ENCODE data around the gene ZBTB7C. TPM values are rescaled to one million over a fixed set of nuclear protein-coding genes. Genes with fewer than 3 reads are reported as not detected.

Gene ZBTB7C
- polyA plus RNA-seq, 4 donors = 0.54 to 4.1 (median 1.5) TPM

DNA sequence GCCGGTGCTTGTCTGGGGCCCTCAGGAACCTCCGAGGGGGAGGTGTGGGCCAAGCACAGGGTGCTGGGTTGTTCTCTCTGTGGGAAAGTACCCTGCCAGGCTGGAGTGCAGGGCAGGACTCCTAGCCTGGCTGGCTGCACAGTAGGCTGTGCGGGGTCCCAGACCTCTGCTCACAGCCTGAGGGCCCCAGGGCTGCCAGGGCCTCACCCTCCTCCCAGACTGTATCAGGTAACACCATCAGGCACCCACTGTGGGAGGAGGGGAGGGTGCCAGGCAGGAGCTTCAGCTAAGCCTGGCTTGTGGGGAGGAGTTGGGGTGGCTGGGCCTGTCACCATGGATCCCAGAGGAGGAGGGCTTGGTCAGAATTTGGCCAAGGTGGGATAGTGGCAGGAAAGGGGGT is 266.8 kb downstream of the ZBTB7C start:
- Histone ChIP-seq H3K9me3 (ENCODE audit: control insufficient read depth in 2 of 2, insufficient read depth in 1 of 2, low read depth in 1 of 2, low read length in 1 of 2) (no peaks in the 10 kb centered on the region), H3K27ac (ENCODE audit: low read depth in 1 of 3, low read length in 2 of 3) (no peak overlapping the region), H3K4me3 (ENCODE audit: low read depth in 1 of 3, low read length in 3 of 3) (no peak overlapping the region), H3K36me3 (ENCODE audit: control insufficient read depth in 3 of 3, insufficient read depth in 2 of 3, low read depth in 1 of 3, low read length in 3 of 3) (no peaks in the 10 kb centered on the region), H3K27me3 (ENCODE audit: control insufficient read depth in 3 of 3, insufficient read depth in 3 of 3, low read length in 3 of 3) (peaks cover 0 to 4% (median 3%) of the 10 kb centered on the region in 3 donors), H3K4me1 (ENCODE audit: control insufficient read depth in 3 of 3, insufficient read depth in 2 of 3, low read depth in 1 of 3, low read length in 2 of 3) (peaks cover 0 to 12% (median 0%) of the 10 kb centered on the region in 3 donors)
- FAIRE-seq = no peak
- DNase-seq = no peak
- 88 to 90% (median 89%) methylated on average over 3 of the region's 3 CpGs for WGBS, 3 donors

DNA sequence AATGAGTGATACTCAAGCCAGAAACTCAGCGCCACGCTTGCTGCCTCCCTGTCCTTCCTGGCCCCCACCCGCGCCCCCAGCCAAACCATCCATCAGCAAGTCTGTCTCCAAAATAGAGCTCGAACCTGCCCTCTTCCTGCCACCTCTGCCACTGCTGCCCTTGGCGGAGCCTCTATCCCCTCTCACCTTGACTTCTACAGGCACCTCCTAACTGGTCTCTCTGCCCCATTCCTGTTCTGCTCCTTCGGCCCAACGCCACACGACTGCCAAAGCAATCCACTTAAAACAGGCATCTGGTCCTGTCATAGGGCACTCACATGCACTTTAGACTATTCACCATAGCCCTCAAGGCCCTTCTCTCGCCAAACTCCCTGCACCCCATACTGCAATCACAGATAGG is 268.5 kb downstream of the ZBTB7C start:
- H3K4me3 ChIP-seq (ENCODE audit: low read depth in 1 of 3, low read length in 3 of 3) = no peak overlapping the region
- no peaks in the 10 kb centered on the region for H3K36me3 ChIP-seq (ENCODE audit: control insufficient read depth in 3 of 3, insufficient read depth in 2 of 3, low read depth in 1 of 3, low read length in 3 of 3)
- H3K27me3 ChIP-seq (ENCODE audit: control insufficient read depth in 3 of 3, insufficient read depth in 3 of 3, low read length in 3 of 3) = peaks cover 0 to 11% (median 3%) of the 10 kb centered on the region in 3 donors
- peaks cover 0 to 12% (median 0%) of the 10 kb centered on the region in 3 donors for H3K4me1 ChIP-seq (ENCODE audit: control insufficient read depth in 3 of 3, insufficient read depth in 2 of 3, low read depth in 1 of 3, low read length in 2 of 3)
- FAIRE-seq (no peak), DNase-seq (no peak)
- no peaks in the 10 kb centered on the region for H3K9me3 ChIP-seq (ENCODE audit: control insufficient read depth in 2 of 2, insufficient read depth in 1 of 2, low read depth in 1 of 2, low read length in 1 of 2)
- H3K27ac ChIP-seq (ENCODE audit: low read depth in 1 of 3, low read length in 2 of 3) = peak overlapping the region in 1 of 3 donors; percentile 76
- WGBS, 3 donors = 85 to 90% (median 90%) methylated on average over 10 of the region's 10 CpGs

DNA sequence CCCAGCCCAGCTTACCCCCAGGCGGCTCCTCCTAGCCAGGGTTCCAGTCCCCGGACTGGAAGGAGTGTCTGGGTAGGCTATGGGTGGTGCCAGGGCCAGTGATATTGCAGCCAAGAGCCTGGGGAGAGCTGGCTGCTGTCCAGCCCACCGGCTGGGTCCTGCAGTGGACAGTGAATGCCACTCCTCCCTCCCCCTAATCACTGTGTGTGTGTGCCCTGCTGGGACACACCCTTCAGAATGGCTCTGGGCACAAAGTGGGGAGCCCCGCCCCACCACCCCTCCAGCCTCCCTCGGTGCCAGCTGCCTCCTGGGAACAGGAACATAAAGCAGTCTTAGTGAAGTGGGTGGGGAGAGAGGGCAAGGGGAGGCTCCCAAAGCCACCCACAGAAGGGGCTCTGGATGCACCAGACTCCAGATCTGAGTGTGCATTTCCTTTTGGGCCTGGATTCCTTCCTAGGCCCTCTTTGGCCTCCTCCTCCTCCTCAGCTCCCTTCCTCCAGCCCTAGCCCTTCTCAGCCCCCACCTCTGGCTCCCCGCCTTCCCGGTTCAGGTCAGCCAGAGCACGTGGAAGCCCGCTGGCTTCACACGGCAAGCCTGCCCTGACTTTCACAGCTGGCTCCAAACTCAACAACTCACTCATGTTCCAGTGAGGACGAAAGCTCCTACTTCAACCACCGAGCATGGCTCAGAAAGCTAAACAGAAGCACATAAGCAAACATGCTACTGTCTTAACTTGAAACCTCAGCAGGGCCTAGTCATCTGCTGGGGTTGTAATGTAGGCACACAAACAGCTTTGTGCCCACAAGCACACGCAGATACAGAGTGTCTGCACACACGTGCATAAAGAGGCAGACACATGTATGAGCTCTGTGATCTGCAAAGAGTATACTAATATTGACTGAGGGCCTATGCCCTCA is 269.5 kb downstream of the ZBTB7C start:
- H3K4me3 ChIP-seq (ENCODE audit: low read depth in 1 of 3, low read length in 3 of 3) = no peak overlapping the region
- peak overlapping the region; percentile 2 to 76 (median 45) for H3K27ac ChIP-seq (ENCODE audit: low read depth in 1 of 3, low read length in 2 of 3)
- H3K36me3 ChIP-seq (ENCODE audit: control insufficient read depth in 3 of 3, insufficient read depth in 2 of 3, low read depth in 1 of 3, low read length in 3 of 3) = no peaks in the 10 kb centered on the region
- FAIRE-seq (no peak), DNase-seq (peak; percentile 41 to 91)
- H3K27me3 ChIP-seq (ENCODE audit: control insufficient read depth in 3 of 3, insufficient read depth in 3 of 3, low read length in 3 of 3) = peaks cover 0 to 19% (median 7%) of the 10 kb centered on the region in 3 donors
- H3K9me3 ChIP-seq (ENCODE audit: control insufficient read depth in 2 of 2, insufficient read depth in 1 of 2, low read depth in 1 of 2, low read length in 1 of 2) = no peaks in the 10 kb centered on the region
- H3K4me1 ChIP-seq (ENCODE audit: control insufficient read depth in 3 of 3, insufficient read depth in 2 of 3, low read depth in 1 of 3, low read length in 2 of 3) = peaks cover 0 to 16% (median 0%) of the 10 kb centered on the region in 3 donors
- 9 to 47% (median 27%) methylated on average over 12 to 14 of the region's 14 CpGs for WGBS, 3 donors

DNA sequence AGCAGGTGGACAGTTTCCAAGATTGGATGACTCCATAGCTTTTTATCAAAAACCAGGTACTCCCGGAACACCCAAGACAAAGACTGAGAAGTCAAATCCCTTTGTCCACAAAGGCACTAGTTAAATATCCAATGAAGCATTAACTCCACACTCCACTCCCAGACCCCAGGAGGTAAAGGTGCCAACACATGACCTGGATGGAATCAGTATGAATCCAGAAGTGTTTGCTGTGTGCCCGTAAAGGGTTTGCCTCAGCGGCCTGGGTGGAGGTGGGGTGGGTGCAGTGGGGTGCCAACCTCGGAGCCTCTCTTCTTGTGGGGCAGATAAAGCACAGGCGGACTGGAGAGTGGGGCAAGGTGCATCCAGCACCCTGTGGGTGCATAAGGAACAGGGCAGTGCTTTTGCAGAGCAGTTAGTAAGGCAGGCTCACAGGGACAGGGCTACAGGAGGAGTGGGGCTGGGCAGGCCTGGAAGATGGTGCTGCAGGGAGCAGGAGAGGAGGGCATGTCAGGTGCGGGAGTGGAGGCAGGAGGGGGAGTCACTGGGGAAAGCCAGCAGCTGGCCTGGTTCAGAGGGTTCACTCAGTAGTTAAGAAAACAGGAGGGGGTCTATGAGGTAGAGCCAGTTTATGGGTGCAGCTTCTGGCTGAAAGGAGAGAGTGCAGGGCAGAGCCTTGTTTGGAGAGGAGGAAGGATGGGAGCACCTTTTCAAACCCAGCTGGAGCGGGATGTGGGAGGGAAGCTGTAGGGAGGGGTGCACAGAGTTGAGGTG is 270.3 kb downstream of the ZBTB7C start:
- H3K9me3 ChIP-seq (ENCODE audit: control insufficient read depth in 2 of 2, insufficient read depth in 1 of 2, low read depth in 1 of 2, low read length in 1 of 2) = no peaks in the 10 kb centered on the region
- H3K4me3 ChIP-seq (ENCODE audit: low read depth in 1 of 3, low read length in 3 of 3) = no peak overlapping the region
- no peak for FAIRE-seq
- DNase-seq = peak; percentile 35 to 43
- peak overlapping the region in 1 of 3 donors; percentile 41 for H3K27ac ChIP-seq (ENCODE audit: low read depth in 1 of 3, low read length in 2 of 3)
- H3K36me3 ChIP-seq (ENCODE audit: control insufficient read depth in 3 of 3, insufficient read depth in 2 of 3, low read depth in 1 of 3, low read length in 3 of 3) = no peaks in the 10 kb centered on the region
- peaks cover 0 to 20% (median 7%) of the 10 kb centered on the region in 3 donors for H3K27me3 ChIP-seq (ENCODE audit: control insufficient read depth in 3 of 3, insufficient read depth in 3 of 3, low read length in 3 of 3)
- H3K4me1 ChIP-seq (ENCODE audit: control insufficient read depth in 3 of 3, insufficient read depth in 2 of 3, low read depth in 1 of 3, low read length in 2 of 3) = peaks cover 0 to 16% (median 0%) of the 10 kb centered on the region in 3 donors
- WGBS, 3 donors = 8 to 61% (median 32%) methylated on average over 7 of the region's 7 CpGs

DNA sequence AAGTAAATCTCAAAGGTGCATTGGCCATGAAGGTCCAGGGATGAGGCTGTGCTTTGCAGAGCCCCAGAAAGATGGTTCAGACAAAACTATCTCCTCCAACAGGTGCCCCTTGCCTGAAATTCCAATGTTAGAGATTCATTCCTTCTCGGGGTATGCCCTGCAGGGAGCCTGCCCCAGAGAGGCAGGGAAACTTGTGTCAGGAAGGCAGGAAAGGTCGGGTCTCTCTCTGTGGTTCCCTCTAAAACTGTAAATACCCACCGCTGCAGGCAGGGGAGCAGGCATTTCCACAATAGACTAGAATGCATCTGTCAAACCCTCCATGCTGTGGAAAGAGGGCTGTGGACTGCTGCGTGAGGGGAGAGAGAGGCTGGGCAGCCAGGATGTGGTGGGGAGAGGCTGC is 271.0 kb downstream of the ZBTB7C start:
- H3K9me3 ChIP-seq (ENCODE audit: control insufficient read depth in 2 of 2, insufficient read depth in 1 of 2, low read depth in 1 of 2, low read length in 1 of 2) = no peaks in the 10 kb centered on the region
- peaks cover 0 to 16% (median 3%) of the 10 kb centered on the region in 3 donors for H3K4me1 ChIP-seq (ENCODE audit: control insufficient read depth in 3 of 3, insufficient read depth in 2 of 3, low read depth in 1 of 3, low read length in 2 of 3)
- FAIRE-seq (no peak), DNase-seq (no peak)
- H3K27me3 ChIP-seq (ENCODE audit: control insufficient read depth in 3 of 3, insufficient read depth in 3 of 3, low read length in 3 of 3) = peaks cover 0 to 20% (median 7%) of the 10 kb centered on the region in 3 donors
- H3K27ac ChIP-seq (ENCODE audit: low read depth in 1 of 3, low read length in 2 of 3) = peak overlapping the region in 1 of 3 donors; percentile 47
- no peaks in the 10 kb centered on the region for H3K36me3 ChIP-seq (ENCODE audit: control insufficient read depth in 3 of 3, insufficient read depth in 2 of 3, low read depth in 1 of 3, low read length in 3 of 3)
- no peak overlapping the region for H3K4me3 ChIP-seq (ENCODE audit: low read depth in 1 of 3, low read length in 3 of 3)
- 42 to 65% (median 50%) methylated on average over 4 of the region's 4 CpGs for WGBS, 3 donors

DNA sequence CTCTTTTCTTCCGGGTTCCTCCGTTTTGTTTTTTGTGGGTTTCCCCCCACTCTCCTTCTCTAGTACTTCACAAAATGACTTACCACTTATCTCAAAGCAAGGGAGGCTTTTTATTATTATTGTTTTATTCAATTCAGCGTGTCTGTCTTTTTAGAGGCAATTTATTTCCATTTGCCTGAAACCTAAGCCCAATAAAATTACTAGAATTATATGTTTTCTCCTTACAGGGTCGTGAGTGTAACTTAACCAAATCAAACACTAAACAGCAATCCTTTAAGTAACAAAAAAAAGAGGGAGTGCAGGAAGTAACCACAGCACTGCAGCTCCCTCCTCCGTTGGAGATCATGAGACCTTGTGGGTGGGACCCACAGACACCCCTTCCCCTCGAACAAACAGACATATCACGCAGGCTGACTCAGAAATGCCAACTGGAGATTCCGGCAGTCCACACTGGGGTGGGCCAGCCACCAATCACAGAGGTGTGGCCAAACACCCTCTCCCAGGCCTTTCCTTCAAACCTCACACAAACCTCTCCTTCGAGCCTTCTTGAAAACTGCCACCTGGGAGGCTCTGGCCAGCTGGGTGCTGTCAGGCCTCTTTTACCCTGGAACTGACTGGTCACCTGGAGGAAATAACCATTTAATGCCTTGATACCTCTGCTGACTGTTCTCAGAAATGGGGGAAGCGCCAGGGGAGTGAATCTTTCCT is 271.7 kb downstream of the ZBTB7C start:
- Histone ChIP-seq H3K27me3 (ENCODE audit: control insufficient read depth in 3 of 3, insufficient read depth in 3 of 3, low read length in 3 of 3) (peaks cover 0 to 20% (median 7%) of the 10 kb centered on the region in 3 donors), H3K9me3 (ENCODE audit: control insufficient read depth in 2 of 2, insufficient read depth in 1 of 2, low read depth in 1 of 2, low read length in 1 of 2) (no peaks in the 10 kb centered on the region), H3K27ac (ENCODE audit: low read depth in 1 of 3, low read length in 2 of 3) (peak overlapping the region in 2 of 3 donors; percentile 21 to 43), H3K36me3 (ENCODE audit: control insufficient read depth in 3 of 3, insufficient read depth in 2 of 3, low read depth in 1 of 3, low read length in 3 of 3) (no peaks in the 10 kb centered on the region), H3K4me1 (ENCODE audit: control insufficient read depth in 3 of 3, insufficient read depth in 2 of 3, low read depth in 1 of 3, low read length in 2 of 3) (peaks cover 0 to 16% (median 3%) of the 10 kb centered on the region in 3 donors), H3K4me3 (ENCODE audit: low read depth in 1 of 3, low read length in 3 of 3) (peak overlapping the region in 2 of 3 donors; percentile 40 to 65)
- DNase-seq (peak in 1 of 2 donors; percentile 44), FAIRE-seq (no peak)
- 25 to 36% (median 30%) methylated on average over 10 of the region's 10 CpGs for WGBS, 3 donors

DNA sequence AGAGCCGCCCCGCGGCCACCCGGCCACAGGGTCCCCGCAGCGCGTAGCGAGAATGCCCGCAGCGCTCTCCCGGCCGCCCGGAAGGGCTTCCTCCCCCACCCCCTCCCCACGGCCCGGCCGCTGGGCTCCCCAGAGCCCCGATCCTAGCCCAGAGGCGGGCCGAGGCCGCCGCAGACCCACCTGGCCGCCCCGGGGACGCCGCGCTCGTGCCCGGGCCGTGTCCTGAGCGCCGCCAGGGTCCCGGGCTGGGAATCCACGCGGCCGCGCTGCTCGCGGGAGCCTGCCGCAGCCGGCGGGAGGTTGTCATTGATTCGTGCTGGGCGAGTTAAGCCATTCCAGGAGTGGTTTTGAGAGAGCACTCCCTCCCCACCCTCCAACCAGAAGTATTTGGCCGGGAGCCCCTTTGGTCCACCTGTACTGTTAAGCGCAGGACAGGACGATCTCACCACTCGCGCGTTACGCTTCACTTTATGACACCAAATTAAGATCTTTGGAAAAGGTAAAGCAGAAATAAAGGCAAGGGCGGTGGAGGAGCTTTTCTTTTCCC is 272.3 kb downstream of the ZBTB7C start:
- H3K4me3 ChIP-seq (ENCODE audit: low read depth in 1 of 3, low read length in 3 of 3) = peak overlapping the region; percentile 41 to 65 (median 53)
- no peaks in the 10 kb centered on the region for H3K36me3 ChIP-seq (ENCODE audit: control insufficient read depth in 3 of 3, insufficient read depth in 2 of 3, low read depth in 1 of 3, low read length in 3 of 3)
- H3K27me3 ChIP-seq (ENCODE audit: control insufficient read depth in 3 of 3, insufficient read depth in 3 of 3, low read length in 3 of 3) = peaks cover 0 to 20% (median 7%) of the 10 kb centered on the region in 3 donors
- H3K9me3 ChIP-seq (ENCODE audit: control insufficient read depth in 2 of 2, insufficient read depth in 1 of 2, low read depth in 1 of 2, low read length in 1 of 2) = no peaks in the 10 kb centered on the region
- WGBS, 3 donors = 3 to 6% (median 3%) methylated on average over 42 to 51 of the region's 51 CpGs
- FAIRE-seq (no peak), DNase-seq (peak; percentile 28 to 56)
- H3K4me1 ChIP-seq (ENCODE audit: control insufficient read depth in 3 of 3, insufficient read depth in 2 of 3, low read depth in 1 of 3, low read length in 2 of 3) = peaks cover 0 to 16% (median 3%) of the 10 kb centered on the region in 3 donors
- H3K27ac ChIP-seq (ENCODE audit: low read depth in 1 of 3, low read length in 2 of 3) = peak overlapping the region in 2 of 3 donors; percentile 21 to 43

Data from small intestine (tissue), 7 donors.